ENCODE measurements around the gene CEL.
"Not testable (repeated sequence)": the region's sequence is repeated elsewhere in the genome, so short reads cannot be mapped to it uniquely, and the experiment has no call there.

Gene CEL

GRCh38 chr9:133090752-133091385, 29.1 kb downstream of the CEL start:
- DNase-seq (ENCODE audit: low read depth) = no peak
- H3K4me3 ChIP-seq (ENCODE audit: low read depth, low read length) = no peak overlapping the region
- no peak for TF ChIP-seq CTCF (IDR thresholded peaks at IDR 0.05; ENCODE audit: insufficient read depth, low read depth, low read length, missing control alignments)

- not testable (repeated sequence) for H3K4me3 ChIP-seq (ENCODE audit: low read depth, low read length); DNase-seq (ENCODE audit: low read depth)
Observed at GRCh38 chr9:133094351-133094750, 32.6 kb downstream of the CEL start.

- no peak for DNase-seq (ENCODE audit: low read depth)
- TF ChIP-seq CTCF (IDR thresholded peaks at IDR 0.05; ENCODE audit: insufficient read depth, low read depth, low read length, missing control alignments) = no peak
- H3K4me3 ChIP-seq (ENCODE audit: low read depth, low read length) = no peak overlapping the region
Observed at GRCh38 chr9:133094842-133095393, 33.1 kb downstream of the CEL start.

GRCh38 chr9:133098104-133098754, 36.4 kb downstream of the CEL start:
- DNase-seq (ENCODE audit: low read depth) = no peak
- no peak for TF ChIP-seq CTCF (IDR thresholded peaks at IDR 0.05; ENCODE audit: insufficient read depth, low read depth, low read length, missing control alignments)

GRCh38 chr9:133098871-133099270, 37.1 kb downstream of the CEL start:
- no peak overlapping the region for H3K4me3 ChIP-seq (ENCODE audit: low read depth, low read length)
- TF ChIP-seq CTCF (IDR thresholded peaks at IDR 0.05; ENCODE audit: insufficient read depth, low read depth, low read length, missing control alignments) = no peak
- no peak for DNase-seq (ENCODE audit: low read depth)

More at GRCh38 chr9:133098104-133098754, 36.4 kb downstream of the CEL start:
- no peak overlapping the region for H3K4me3 ChIP-seq (ENCODE audit: low read depth, low read length)

- DNase-seq (ENCODE audit: low read depth) = no peak
- H3K4me3 ChIP-seq (ENCODE audit: low read depth, low read length) = no peak overlapping the region
- TF ChIP-seq CTCF (IDR thresholded peaks at IDR 0.05; ENCODE audit: insufficient read depth, low read depth, low read length, missing control alignments) = no peak
Observed at GRCh38 chr9:133099726-133100505, 38.1 kb downstream of the CEL start.

Data from GM12865 (cell line).